ENCODE data around the gene TIMM44.

GRCh38 chr19:7925171-7925851 is 18.2 kb downstream of the TIMM44 start:
- TF ChIP-seq POLR2A (IDR thresholded peaks at IDR 0.05; ENCODE audit: low read depth, low read length) (no peak), POLR2AphosphoS5 (IDR thresholded peaks at IDR 0.05; ENCODE audit: low read depth, low read length) (no peak), SPI1 (IDR thresholded peaks at IDR 0.05; ENCODE audit: low read depth, low read length) (no peak), PAX5 (IDR thresholded peaks at IDR 0.05; ENCODE audit: insufficient read depth, low read length, severe bottlenecking) (no peak), POU2F2 (IDR thresholded peaks at IDR 0.05; ENCODE audit: low read depth, low read length) (no peak)

All from GM12891 (cell line).